Gastrocnemius medialis (tissue), 4 donors: ENCODE results near the gene RORC.

Source experiments
- POLR2A ChIP-seq, 2 donors: fragments of 450-650 bp; IDR thresholded peaks; one replicate each; pipeline ENCODE4 v1.6.1; 2017; ENCODE audit warnings: antibody characterized with exemption in 2 of 2, mild to moderate bottlenecking in 2 of 2, moderate library complexity in 2 of 2
- TF ChIP-seq, protein P1 (sequence below), 5 experiments: fragments of 450-650 bp in 3 of 5; fragments of 200-600 bp in 2 of 5; sonication (generic) in 2 of 5; IDR thresholded peaks in 4 of 5; conservative IDR thresholded peaks in 1 of 5; 1 replicate in 4 of 5; 2 replicates in 1 of 5; pipeline ENCODE4 v1.5.1; 2016 to 2019; ENCODE audit warnings: antibody characterized with exemption in 5 of 5, mild to moderate bottlenecking in 3 of 5, moderate library complexity in 3 of 5

DNA sequence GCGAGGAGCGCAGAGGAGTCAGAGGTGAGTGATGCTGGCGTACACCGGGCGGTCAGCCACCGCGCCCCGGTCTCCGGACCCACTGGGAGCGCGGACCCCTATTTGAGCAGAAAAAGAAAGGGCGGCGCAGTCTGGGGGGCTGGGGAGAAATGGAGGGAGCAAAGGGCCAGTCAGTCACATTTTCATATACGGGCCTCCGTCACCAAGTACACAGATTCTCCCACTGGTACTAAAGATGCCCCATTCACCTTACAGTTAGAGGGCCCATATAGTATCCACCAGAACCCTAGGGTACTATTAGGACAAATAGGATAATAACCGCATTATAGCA, 7.4 kb upstream of the RORC start:
- TF ChIP-seq, protein P1, sequence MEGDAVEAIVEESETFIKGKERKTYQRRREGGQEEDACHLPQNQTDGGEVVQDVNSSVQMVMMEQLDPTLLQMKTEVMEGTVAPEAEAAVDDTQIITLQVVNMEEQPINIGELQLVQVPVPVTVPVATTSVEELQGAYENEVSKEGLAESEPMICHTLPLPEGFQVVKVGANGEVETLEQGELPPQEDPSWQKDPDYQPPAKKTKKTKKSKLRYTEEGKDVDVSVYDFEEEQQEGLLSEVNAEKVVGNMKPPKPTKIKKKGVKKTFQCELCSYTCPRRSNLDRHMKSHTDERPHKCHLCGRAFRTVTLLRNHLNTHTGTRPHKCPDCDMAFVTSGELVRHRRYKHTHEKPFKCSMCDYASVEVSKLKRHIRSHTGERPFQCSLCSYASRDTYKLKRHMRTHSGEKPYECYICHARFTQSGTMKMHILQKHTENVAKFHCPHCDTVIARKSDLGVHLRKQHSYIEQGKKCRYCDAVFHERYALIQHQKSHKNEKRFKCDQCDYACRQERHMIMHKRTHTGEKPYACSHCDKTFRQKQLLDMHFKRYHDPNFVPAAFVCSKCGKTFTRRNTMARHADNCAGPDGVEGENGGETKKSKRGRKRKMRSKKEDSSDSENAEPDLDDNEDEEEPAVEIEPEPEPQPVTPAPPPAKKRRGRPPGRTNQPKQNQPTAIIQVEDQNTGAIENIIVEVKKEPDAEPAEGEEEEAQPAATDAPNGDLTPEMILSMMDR (IDR thresholded peaks at IDR 0.05 in 4 of 5, conservative IDR thresholded peaks at IDR 0.05 in 1 of 5) = no peak
- TF ChIP-seq POLR2A (IDR thresholded peaks at IDR 0.05) = no peak
